ENCODE data around the gene RCAN2.

GRCh38 chr6:46221222-46221793 lies 269.9 kb downstream of the RCAN2 start:
- TF ChIP-seq POLR2A (IDR thresholded peaks at IDR 0.05; ENCODE audit: low read depth, low read length) (no peak), POLR2AphosphoS5 (IDR thresholded peaks at IDR 0.05; ENCODE audit: low read depth, low read length) (no peak)

Measured in GM12892 (cell line).